Stimulated activated CD4-positive, alpha-beta T cell treated with anti-CD3 and anti-CD28 coated beads, Interleukin-4, amount 100 ng/mL, for 48 hours (primary cell): ENCODE results near the gene PTRHD1.

Experiments
- DNase-seq, 2 donors: peaks; one replicate each; pipeline ENCODE4 v3.0.0-alpha.2; 2020; ENCODE audit warnings: low read depth in 2 of 2

Gene PTRHD1

GRCh38 chr2:24761866-24762265 is 31.3 kb downstream of the PTRHD1 start:
- DNase-seq: no peak

- no peak for DNase-seq
Observed at GRCh38 chr2:24756789-24757188, 36.4 kb downstream of the PTRHD1 start.

- DNase-seq: no peak
Observed at GRCh38 chr2:24754985-24755705, 38.0 kb downstream of the PTRHD1 start.

- no peak for DNase-seq
Observed at GRCh38 chr2:24749069-24749691, 44.0 kb downstream of the PTRHD1 start.

- DNase-seq: no peak
Observed at GRCh38 chr2:24747299-24747698, 45.9 kb downstream of the PTRHD1 start.

GRCh38 chr2:24745825-24746224 is 47.4 kb downstream of the PTRHD1 start:
- DNase-seq: no peak

GRCh38 chr2:24744356-24744755 is 48.8 kb downstream of the PTRHD1 start:
- DNase-seq: no peak

GRCh38 chr2:24743924-24744323 is 49.3 kb downstream of the PTRHD1 start:
- no peak for DNase-seq

GRCh38 chr2:24742730-24743129 is 50.5 kb downstream of the PTRHD1 start:
- no peak for DNase-seq

GRCh38 chr2:24740142-24740541 is 53.0 kb downstream of the PTRHD1 start:
- DNase-seq: no peak
